DND-41 (cell line): ENCODE measurements around the gene AKAP9.

ENCODE experiments used
- CTCF ChIP-seq: IDR thresholded peaks from 2 replicates; pipeline ENCODE4 v1.5.1; 2012; ENCODE audit warnings: borderline replicate concordance, low read length, moderate library complexity, mild to moderate bottlenecking; ENCODE audit not compliant: poor library complexity, severe bottlenecking; ENCODE audit errors: extremely low read depth
- EZH2 ChIP-seq: IDR thresholded peaks from 3 replicates; pipeline ENCODE4 v1.6.1; 2012; ENCODE audit warnings: borderline replicate concordance, low read depth, mild to moderate bottlenecking, moderate library complexity, low read length, inconsistent platforms; ENCODE audit not compliant: severe bottlenecking

GRCh38 chr7:92044940-92045339 is 104.3 kb downstream of the AKAP9 start:
- no peak for TF ChIP-seq CTCF
- no peak for TF ChIP-seq EZH2
